PFSK-1 (cell line): Measurements from ENCODE around the gene COMMD7.

Experiments used
- FOXP2 ChIP-seq: optimal IDR thresholded peaks from 2 replicates; pipeline ENCODE3; 2011; ENCODE audit warnings: borderline replicate concordance, control low read depth, inconsistent platforms; ENCODE audit not compliant: insufficient read depth; ENCODE audit errors: extremely low read length, extremely low read depth
- POLR2AphosphoS5 ChIP-seq: IDR thresholded peaks from 2 replicates; pipeline ENCODE4 v1.6.1; 2012; ENCODE audit warnings: low read depth, mild to moderate bottlenecking, control low read depth, low read length, moderate library complexity
- SIN3A ChIP-seq: IDR thresholded peaks from 2 replicates; pipeline ENCODE4 v1.6.1; 2012; ENCODE audit warnings: mild to moderate bottlenecking, low read length, moderate library complexity, borderline replicate concordance; ENCODE audit not compliant: insufficient read depth
- TAF1 ChIP-seq: IDR thresholded peaks from 2 replicates; pipeline ENCODE4 v1.6.1; 2012; ENCODE audit warnings: low read length, control low read depth, borderline replicate concordance; ENCODE audit not compliant: insufficient read depth
- TF ChIP-seq, protein P1 (sequence below), 2 experiments: IDR thresholded peaks; 2 replicates each; pipeline versions ENCODE4 v1.6.1 to v1.8.0; 2011 to 2012; ENCODE audit warnings: low read depth in 2 of 2, low read length in 2 of 2, control low read depth in 1 of 2, inconsistent platforms in 1 of 2, mild to moderate bottlenecking in 1 of 2, moderate library complexity in 1 of 2; ENCODE audit not compliant: insufficient read depth in 1 of 2

The COMMD7 gene

DNA sequence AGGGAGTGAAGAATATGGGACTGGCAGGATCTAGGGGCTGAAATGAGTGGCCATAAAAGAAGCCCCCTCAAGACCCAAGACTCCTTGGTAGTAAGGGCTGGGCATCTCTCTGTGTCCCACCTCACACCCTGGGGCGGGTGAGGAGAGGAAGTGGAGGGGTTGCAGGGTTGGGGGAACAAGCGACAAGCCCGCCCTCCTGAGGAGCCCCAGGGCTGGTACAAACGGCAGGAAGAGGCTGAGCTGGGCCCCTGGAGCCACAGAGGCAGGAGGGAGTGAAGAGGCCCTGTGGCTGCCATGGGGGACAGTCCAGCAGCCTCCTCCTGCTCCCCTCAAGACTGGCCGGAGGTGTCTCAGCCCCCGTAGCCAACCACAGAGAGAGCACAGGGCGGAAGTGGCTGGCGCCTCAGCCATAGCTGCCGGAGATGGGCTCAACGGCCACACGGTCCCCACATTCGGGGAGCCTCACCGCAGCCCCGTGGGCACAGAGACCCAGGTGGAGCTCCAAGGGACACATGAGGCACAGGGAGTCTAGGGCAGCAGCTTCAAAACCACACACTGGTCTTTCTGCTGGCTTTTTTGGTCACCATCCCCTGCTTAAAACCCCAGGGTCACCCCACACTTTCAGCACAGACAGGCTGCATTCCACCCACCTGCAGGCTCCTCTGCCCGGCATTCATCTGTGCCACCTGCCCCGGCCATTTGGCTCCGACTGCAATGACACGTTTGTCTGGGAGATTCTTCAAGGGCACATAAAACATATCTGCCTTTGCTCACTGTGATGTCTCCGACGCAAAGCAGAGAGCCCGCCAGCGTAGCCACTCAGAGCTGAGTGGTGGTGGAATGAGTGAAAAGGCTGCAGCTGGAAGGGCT lies 70.0 kb downstream of the COMMD7 start:
- TF ChIP-seq FOXP2: no peak
- TF ChIP-seq TAF1: no peak
- TF ChIP-seq, protein P1, sequence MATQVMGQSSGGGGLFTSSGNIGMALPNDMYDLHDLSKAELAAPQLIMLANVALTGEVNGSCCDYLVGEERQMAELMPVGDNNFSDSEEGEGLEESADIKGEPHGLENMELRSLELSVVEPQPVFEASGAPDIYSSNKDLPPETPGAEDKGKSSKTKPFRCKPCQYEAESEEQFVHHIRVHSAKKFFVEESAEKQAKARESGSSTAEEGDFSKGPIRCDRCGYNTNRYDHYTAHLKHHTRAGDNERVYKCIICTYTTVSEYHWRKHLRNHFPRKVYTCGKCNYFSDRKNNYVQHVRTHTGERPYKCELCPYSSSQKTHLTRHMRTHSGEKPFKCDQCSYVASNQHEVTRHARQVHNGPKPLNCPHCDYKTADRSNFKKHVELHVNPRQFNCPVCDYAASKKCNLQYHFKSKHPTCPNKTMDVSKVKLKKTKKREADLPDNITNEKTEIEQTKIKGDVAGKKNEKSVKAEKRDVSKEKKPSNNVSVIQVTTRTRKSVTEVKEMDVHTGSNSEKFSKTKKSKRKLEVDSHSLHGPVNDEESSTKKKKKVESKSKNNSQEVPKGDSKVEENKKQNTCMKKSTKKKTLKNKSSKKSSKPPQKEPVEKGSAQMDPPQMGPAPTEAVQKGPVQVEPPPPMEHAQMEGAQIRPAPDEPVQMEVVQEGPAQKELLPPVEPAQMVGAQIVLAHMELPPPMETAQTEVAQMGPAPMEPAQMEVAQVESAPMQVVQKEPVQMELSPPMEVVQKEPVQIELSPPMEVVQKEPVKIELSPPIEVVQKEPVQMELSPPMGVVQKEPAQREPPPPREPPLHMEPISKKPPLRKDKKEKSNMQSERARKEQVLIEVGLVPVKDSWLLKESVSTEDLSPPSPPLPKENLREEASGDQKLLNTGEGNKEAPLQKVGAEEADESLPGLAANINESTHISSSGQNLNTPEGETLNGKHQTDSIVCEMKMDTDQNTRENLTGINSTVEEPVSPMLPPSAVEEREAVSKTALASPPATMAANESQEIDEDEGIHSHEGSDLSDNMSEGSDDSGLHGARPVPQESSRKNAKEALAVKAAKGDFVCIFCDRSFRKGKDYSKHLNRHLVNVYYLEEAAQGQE (IDR thresholded peaks at IDR 0.05; ENCODE audit: insufficient read depth in 1 of 2, low read depth in 2 of 2, low read length in 2 of 2): no peak
- no peak for TF ChIP-seq POLR2AphosphoS5
- TF ChIP-seq SIN3A: no peak

DNA sequence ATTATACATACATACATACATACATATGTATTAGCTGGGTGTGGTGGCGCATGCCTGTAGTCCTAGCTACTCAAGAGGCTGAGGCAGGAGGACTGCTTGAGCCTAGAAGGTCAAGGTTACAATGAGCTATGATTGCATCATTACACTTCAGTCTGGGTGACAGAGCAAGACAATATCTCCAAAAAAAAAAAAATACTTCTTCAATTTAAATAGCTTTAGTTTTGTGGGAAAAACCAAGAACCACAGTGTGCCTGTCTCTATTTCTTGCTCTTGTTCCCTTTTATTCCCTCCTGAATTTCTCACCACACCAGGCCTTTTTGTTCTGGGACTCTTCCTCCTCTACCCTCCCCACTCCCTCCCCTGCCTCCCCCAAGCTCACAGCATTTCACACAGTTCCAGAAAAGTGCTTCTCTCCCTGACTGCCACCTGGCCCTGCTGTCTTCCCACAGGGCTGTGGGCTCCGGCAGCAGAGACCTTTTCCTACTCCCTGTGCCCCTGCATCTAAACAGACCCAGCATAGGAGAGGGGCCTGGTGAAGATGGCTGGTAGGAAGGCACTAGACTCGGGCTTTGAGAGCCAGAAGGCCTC lies 70.8 kb downstream of the COMMD7 start:
- TF ChIP-seq FOXP2: no peak
- TF ChIP-seq POLR2AphosphoS5: no peak

DNA sequence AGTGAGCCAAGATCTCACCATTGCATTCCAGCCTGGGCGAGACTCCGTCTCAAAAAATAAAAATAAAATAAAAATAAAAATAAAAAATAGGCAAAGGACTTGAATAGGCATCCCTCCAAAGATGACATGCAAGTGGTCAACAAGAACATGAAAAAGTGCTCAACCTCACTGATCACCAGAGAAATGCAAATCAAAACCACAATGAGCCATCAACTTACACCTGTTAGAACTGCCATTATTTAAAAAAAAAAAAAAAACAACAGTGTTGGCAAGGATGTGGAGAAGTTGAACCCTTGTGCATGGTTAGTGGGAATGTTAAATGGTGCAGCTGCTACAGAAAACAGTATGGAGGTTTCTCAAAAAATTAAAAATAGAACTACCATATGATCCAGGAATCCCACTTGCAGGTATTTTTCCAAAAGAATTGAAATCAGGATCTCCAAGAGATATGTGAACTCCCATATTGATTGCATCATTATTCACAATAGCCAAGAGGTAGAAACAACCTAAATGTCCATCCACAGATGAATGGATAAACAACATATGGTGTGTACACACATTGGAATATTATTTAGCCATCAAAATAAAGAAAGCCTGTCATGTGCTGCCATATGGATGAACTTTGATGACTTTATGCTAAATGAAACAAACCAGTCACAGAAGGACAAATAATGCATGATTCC lies 72.4 kb downstream of the COMMD7 start:
- TF ChIP-seq FOXP2: no peak
- TF ChIP-seq, protein P1 (IDR thresholded peaks at IDR 0.05; ENCODE audit: insufficient read depth in 1 of 2, low read depth in 2 of 2, low read length in 2 of 2): no peak
- TF ChIP-seq TAF1: no peak
- TF ChIP-seq POLR2AphosphoS5: no peak
- TF ChIP-seq SIN3A: no peak

DNA sequence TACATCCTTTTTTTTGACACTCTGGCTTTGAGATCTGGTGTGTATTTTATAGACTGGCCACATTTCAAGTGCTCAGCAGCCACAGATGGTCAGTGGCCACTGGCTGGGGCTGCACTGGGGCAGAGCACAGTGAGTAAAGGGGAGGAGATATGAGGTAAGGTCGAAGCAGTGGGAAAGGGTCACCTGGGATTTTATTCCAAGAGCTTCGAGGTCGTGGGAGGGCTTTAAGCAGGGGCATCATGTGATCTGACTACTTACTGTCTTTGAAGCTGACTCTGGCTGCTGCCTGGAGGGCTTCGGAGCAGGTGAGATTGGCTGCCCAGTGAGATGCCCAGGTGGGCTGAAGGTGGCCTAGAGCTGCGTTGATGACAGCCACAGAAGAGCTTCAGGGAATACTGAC lies 76.2 kb downstream of the COMMD7 start:
- no peak for TF ChIP-seq TAF1

DNA sequence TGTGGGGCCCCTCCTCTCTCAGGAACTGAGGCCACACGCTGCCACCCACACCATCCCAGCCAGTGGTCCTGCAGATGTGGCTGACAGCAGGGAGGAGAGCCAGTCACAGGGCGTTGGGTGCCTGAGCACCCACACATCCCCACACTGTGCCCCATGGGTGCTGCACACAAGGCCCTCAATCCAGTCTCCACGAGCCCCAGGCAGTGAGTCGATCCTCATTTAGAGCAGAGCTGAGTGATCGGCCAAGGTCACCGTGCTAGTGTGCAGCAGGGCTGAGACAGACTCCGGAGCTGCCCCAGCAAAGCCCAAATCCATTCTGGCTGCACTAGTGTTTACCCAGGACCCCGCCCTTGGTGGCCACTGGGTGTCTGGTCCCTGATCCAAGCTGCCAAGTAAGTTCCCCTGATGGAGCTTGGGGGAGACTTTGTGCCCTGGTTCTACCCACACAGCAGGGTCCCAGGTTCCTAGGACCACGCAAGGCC lies 78.5 kb downstream of the COMMD7 start:
- TF ChIP-seq, protein P1 (IDR thresholded peaks at IDR 0.05; ENCODE audit: insufficient read depth in 1 of 2, low read depth in 2 of 2, low read length in 2 of 2): no peak
- TF ChIP-seq POLR2AphosphoS5 (no peak), SIN3A (no peak), FOXP2 (no peak), TAF1 (no peak)

DNA sequence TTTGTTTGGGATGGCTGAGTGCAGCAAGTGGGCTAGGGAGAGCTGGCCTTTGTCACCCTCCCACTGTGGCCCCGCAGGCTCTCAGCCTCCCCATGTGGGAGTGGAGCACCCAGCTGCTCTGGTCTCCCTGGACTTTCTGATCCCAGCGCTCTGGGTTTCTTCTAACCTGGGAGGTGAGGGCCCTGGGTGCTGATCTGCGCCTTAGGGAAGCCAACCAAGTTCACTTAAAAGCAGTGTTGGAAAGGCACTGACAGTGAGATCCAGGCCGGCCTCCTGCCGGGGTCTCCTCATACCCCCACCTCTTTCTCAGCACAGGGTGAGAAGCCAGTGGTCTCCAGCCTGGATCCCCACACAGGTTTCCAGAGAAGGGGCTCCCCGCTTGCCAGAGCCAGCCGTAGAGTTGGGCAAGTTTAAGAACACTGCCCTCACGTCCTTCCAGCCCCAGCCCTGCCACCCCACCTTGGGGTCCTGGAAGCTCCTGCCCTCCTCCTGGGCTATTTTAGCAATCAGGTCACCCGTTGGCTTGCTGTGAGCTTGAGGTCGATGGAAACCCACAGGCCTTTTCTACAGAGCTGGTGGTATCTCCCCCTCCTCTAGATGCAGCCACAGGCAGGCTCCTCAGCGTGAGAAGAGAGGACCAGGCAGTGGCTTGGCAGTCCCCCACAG lies 79.1 kb downstream of the COMMD7 start:
- TF ChIP-seq, protein P1 (IDR thresholded peaks at IDR 0.05; ENCODE audit: insufficient read depth in 1 of 2, low read depth in 2 of 2, low read length in 2 of 2): no peak
- TF ChIP-seq FOXP2 (no peak), POLR2AphosphoS5 (no peak), SIN3A (no peak), TAF1 (no peak)
